K562 (cell line): ENCODE measurements around the gene ADCY6. TPM values are rescaled to one million over a fixed set of nuclear protein-coding genes. Genes with fewer than 3 reads are reported as not detected.

Experiments
- ATAC-seq: fragments of 200-7000 bp; cut with Tn5 transposase; 3 replicates; pipeline ENCODE4 v1.9.1; 2020; ENCODE audit warnings: moderate library complexity
- BruUV-seq: library from RNA; stranded (reverse); fragments of 400-500 nt; replicated peaks from 2 replicates; lab custom pipeline; 2021; lab: Mats Ljungman, UMichigan
- CTCF ChIA-PET: fragments of 300-600 bp; formaldehyde crosslinking; extraction: SDS; loops from one replicate; lab custom pipeline; 2021; ENCODE audit warnings: low intra/inter-chr PET ratio; lab: Yijun Ruan, JAX
- POLR2A ChIA-PET: fragments of 300-600, 350-650 bp; sonication (Branson Sonifier 250); formaldehyde crosslinking; extraction: SDS; loops from one replicate; lab custom pipeline; 2021; ENCODE audit warnings: antibody characterized with exemption, inconsistent platforms; lab: Yijun Ruan, JAX
- DNase-seq, 4 experiments: peaks; one replicate each; pipeline versions ENCODE4 v3.0.0 to v3.0.0-alpha.2; 2011 to 2018; ENCODE audit warnings: low spot score in 3 of 4, mixed read lengths in 3 of 4; ENCODE audit errors: extremely low read depth in 1 of 4
- FAIRE-seq: peaks from 2 replicates; lab custom pipeline; 2011; peaks lifted over from hg19 to GRCh38; lab: Jason Lieb, UNC
- H2AFZ ChIP-seq: 2 replicates; pipeline ENCODE4 v1.6.0; 2011; ENCODE audit warnings: low read depth, low read length, control low read depth, inconsistent platforms
- H3K27ac ChIP-seq: fragments of 200-600 bp; 3 replicates; pipeline ENCODE4 v1.8.0; 2011; ENCODE audit warnings: low read depth, mild to moderate bottlenecking, control low read depth, inconsistent platforms, low read length, moderate library complexity, mixed read lengths; ENCODE audit errors: extremely low read depth
- H3K27me3 ChIP-seq, 2 experiments: fragments of 300-600 bp in 1 of 2; 2 replicates in 1 of 2; 3 replicates in 1 of 2; pipeline versions ENCODE4 v1.6.0 to v1.8.0; 2011; ENCODE audit warnings: inconsistent platforms in 2 of 2, low read length in 2 of 2, mild to moderate bottlenecking in 1 of 2, mixed read lengths in 1 of 2, moderate library complexity in 1 of 2; ENCODE audit not compliant: control insufficient read depth in 2 of 2, insufficient read depth in 2 of 2
- H3K36me3 ChIP-seq: fragments of 300-600 bp; 3 replicates; pipeline ENCODE4 v1.8.0; 2011; ENCODE audit warnings: mild to moderate bottlenecking, low read length, inconsistent platforms; ENCODE audit not compliant: control insufficient read depth, insufficient read depth
- H3K4me1 ChIP-seq, 2 experiments: fragments of 200-600 bp in 1 of 2; replicated peaks in 1 of 2; 2 replicates in 1 of 2; 3 replicates in 1 of 2; pipeline versions ENCODE4 v1.5.1 to v1.8.0; 2011; ENCODE audit warnings: inconsistent platforms in 2 of 2, low read length in 2 of 2, mild to moderate bottlenecking in 1 of 2, mixed read lengths in 1 of 2, moderate library complexity in 1 of 2; ENCODE audit not compliant: control insufficient read depth in 2 of 2, insufficient read depth in 2 of 2
- H3K4me2 ChIP-seq: 2 replicates; pipeline ENCODE4 v1.6.1; 2011; ENCODE audit warnings: low read length, control low read depth, inconsistent platforms, mixed read lengths; ENCODE audit not compliant: insufficient read depth
- H3K4me3 ChIP-seq: fragments of 200-600 bp; sonication (generic), shearing (Covaris generic); 2 replicates; pipeline ENCODE4 v1.5.1; 2016; ENCODE audit warnings: control low read depth, inconsistent platforms
- H3K79me2 ChIP-seq: fragments of 200-600 bp; 3 replicates; pipeline ENCODE4 v1.8.0; 2011; ENCODE audit warnings: low read length, inconsistent platforms; ENCODE audit not compliant: control insufficient read depth, insufficient read depth
- H3K9ac ChIP-seq, 2 experiments: 2 replicates each; pipeline versions ENCODE4 v1.6.0 to v1.6.1; 2011; ENCODE audit warnings: low read depth in 2 of 2, low read length in 2 of 2, control low read depth in 1 of 2, inconsistent platforms in 1 of 2, mild to moderate bottlenecking in 1 of 2, mixed read lengths in 1 of 2; ENCODE audit not compliant: insufficient read depth in 1 of 2
- H3K9me1 ChIP-seq: one replicate; pipeline ENCODE4 v1.6.0; 2011; ENCODE audit warnings: inconsistent platforms, mild to moderate bottlenecking, low read length, moderate library complexity; ENCODE audit not compliant: control insufficient read depth, insufficient read depth
- H3K9me3 ChIP-seq: replicated peaks from 2 replicates; pipeline ENCODE4 v1.5.1; 2011; ENCODE audit warnings: low read depth, low read length, inconsistent platforms; ENCODE audit not compliant: control insufficient read depth, insufficient read depth
- H4K20me1 ChIP-seq: replicated peaks from 2 replicates; pipeline ENCODE4 v1.6.1; 2011; ENCODE audit warnings: low read length, inconsistent platforms, mixed read lengths; ENCODE audit not compliant: control insufficient read depth, insufficient read depth
- BHLHE40 ChIP-seq: IDR thresholded peaks from 2 replicates; pipeline ENCODE4 v1.6.1; 2011; ENCODE audit warnings: low read length, improper control_type of control experiment
- CREBBP ChIP-seq: IDR thresholded peaks from one replicate; pipeline ENCODE4 v1.6.1; 2012; ENCODE audit warnings: low read depth, mild to moderate bottlenecking, control low read depth, inconsistent platforms, low read length
- DACH1 ChIP-seq: fragments of 450-650 bp; IDR thresholded peaks from 2 replicates; pipeline ENCODE4 v1.6.1; 2018; ENCODE audit not compliant: partially characterized antibody
- HBP1 ChIP-seq: fragments of 450-650 bp; formaldehyde crosslinking; IDR thresholded peaks from 2 replicates; pipeline ENCODE4 v1.4.0; 2022; ENCODE audit warnings: missing genetic modification characterization
- MAFG ChIP-seq: fragments of 450-650 bp; conservative IDR thresholded peaks from 2 replicates; pipeline ENCODE4 v1.6.1; 2016; ENCODE audit warnings: missing genetic modification characterization, missing compliant biosample characterization
- NONO ChIP-seq, 2 experiments: fragments of 200-400 bp in 1 of 2; fragments of 450-650 bp in 1 of 2; formaldehyde crosslinking in 1 of 2; IDR thresholded peaks; 2 replicates each; pipeline ENCODE4 v1.6.1; 2017; ENCODE audit warnings: low read depth in 2 of 2, mild to moderate bottlenecking in 2 of 2, moderate library complexity in 2 of 2, low read length in 1 of 2
- RBFOX2 ChIP-seq: fragments of 200-400 bp; formaldehyde crosslinking; IDR thresholded peaks from 2 replicates; pipeline ENCODE4 v1.6.1; 2017; ENCODE audit warnings: low read depth, mild to moderate bottlenecking, low read length, moderate library complexity
- SRSF1 ChIP-seq: fragments of 200-400 bp; formaldehyde crosslinking; IDR thresholded peaks from 2 replicates; pipeline ENCODE4 v1.6.1; 2017; ENCODE audit warnings: mild to moderate bottlenecking, low read depth, low read length, moderate library complexity
- TCF3 ChIP-seq: sonication (generic); formaldehyde crosslinking; IDR thresholded peaks from 2 replicates; pipeline ENCODE4 v1.4.0; 2020; ENCODE audit warnings: mild to moderate bottlenecking, missing genetic modification reagents
- ZNF274 ChIP-seq: IDR thresholded peaks from 2 replicates; pipeline ENCODE4 v1.6.1; 2011; ENCODE audit warnings: low read depth, mild to moderate bottlenecking, low read length, moderate library complexity, borderline replicate concordance
- ZNF280B ChIP-seq: fragments of 250-450 bp; sonication (Bioruptor Pico); IDR thresholded peaks from 2 replicates; pipeline ENCODE4 v1.5.1; 2021; ENCODE audit warnings: mild to moderate bottlenecking
- ZNF282 ChIP-seq: sonication (generic); formaldehyde crosslinking; IDR thresholded peaks from 2 replicates; pipeline ENCODE4 v1.8.1; 2023; ENCODE audit warnings: missing genetic modification reagents
- ZNF445 ChIP-seq: fragments of 250-450 bp; sonication (Bioruptor Pico); IDR thresholded peaks from 2 replicates; pipeline ENCODE4 v1.4.0; 2020; ENCODE audit warnings: low read depth, mild to moderate bottlenecking, moderate library complexity
- ZZZ3 ChIP-seq: fragments of 450-650 bp; IDR thresholded peaks from 2 replicates; pipeline ENCODE4 v1.6.1; 2016; ENCODE audit warnings: antibody characterized with exemption, mild to moderate bottlenecking, moderate library complexity
- WGBS: fragments of 100-300 bp; shearing (Covaris generic); methylation state at CpG from one replicate; pipeline ENCODE4 v1.1.6; 2016; ENCODE audit warnings: low coverage, mixed read lengths; ENCODE audit not compliant: insufficient coverage; ENCODE audit errors: missing lambda C conversion rate; 5-methylcytosine and 5-hydroxymethylcytosine counted together
- in situ Hi-C: fragments of 300-500 bp; cut with MboI; formaldehyde crosslinking; loops from 4 replicates; pipeline ENCODE4 v1.15.0; 2018; ENCODE audit warnings: inconsistent platforms, mixed read lengths
- intact Hi-C: fragments of 100-400 bp; cut with micrococcal nuclease; formaldehyde crosslinking; loops from 2 replicates; pipeline ENCODE4 v1.14.2; 2022
- polyA plus RNA-seq, 8 experiments: library from polyadenylated mRNA; depleted of rRNA in 4 of 8; stranded (reverse) in 5 of 8; unstranded in 3 of 8; fragments of >200 nt; fragmentation: Nextera tagmentation in 2 of 8; fragmentation: Illumina TruSeq in 1 of 8; extraction: Ambion mirVana in 2 of 8; extraction: Trizol in 1 of 8; gene quantifications; 2 replicates each; pipeline versions ENCODE4 v1.2.1 to v1.2.3, GENCODE V29; 2011 to 2014; ENCODE audit warnings: inconsistent platforms in 1 of 8, missing spikeins in 1 of 8
- total RNA-seq, 7 experiments: library from RNA; depleted of rRNA in 6 of 7; stranded (reverse); fragments of >200 nt in 6 of 7; fragmentation: Illumina TruSeq in 2 of 7; extraction: Trizol in 2 of 7; gene quantifications; 2 replicates each; pipeline versions ENCODE4 v1.2.1 to v1.2.3, GENCODE V29; 2011 to 2021; ENCODE audit warnings: low replicate concordance in 1 of 7
- TF ChIP-seq, protein P1 (sequence below), 2 experiments: fragments of 450-650 bp; conservative IDR thresholded peaks; 2 replicates each; pipeline ENCODE4 v1.6.1; 2017; ENCODE audit warnings: mild to moderate bottlenecking in 2 of 2, moderate library complexity in 2 of 2

ADCY6 gene
- total and polyA plus RNA-seq, 9 of the 15 experiments (the other 6 are each of a cell fraction or from before 2014, with no cell fraction given): 0.01 to 1.0 (median 0.53) TPM

- TF ChIP-seq ZNF280B (no peak), ZNF282 (CRISPR knock-in tag) (no peak), ZZZ3 (no peak), ZNF274 (no peak), ZNF445 (no peak), SRSF1 (no peak)
- TF ChIP-seq, protein P1, sequence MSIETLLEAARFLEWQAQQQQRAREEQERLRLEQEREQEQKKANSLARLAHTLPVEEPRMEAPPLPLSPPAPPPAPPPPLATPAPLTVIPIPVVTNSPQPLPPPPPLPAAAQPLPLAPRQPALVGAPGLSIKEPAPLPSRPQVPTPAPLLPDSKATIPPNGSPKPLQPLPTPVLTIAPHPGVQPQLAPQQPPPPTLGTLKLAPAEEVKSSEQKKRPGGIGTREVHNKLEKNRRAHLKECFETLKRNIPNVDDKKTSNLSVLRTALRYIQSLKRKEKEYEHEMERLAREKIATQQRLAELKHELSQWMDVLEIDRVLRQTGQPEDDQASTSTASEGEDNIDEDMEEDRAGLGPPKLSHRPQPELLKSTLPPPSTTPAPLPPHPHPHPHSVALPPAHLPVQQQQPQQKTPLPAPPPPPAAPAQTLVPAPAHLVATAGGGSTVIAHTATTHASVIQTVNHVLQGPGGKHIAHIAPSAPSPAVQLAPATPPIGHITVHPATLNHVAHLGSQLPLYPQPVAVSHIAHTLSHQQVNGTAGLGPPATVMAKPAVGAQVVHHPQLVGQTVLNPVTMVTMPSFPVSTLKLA (conservative IDR thresholded peaks at IDR 0.05): no peak
- TF ChIP-seq, all 486 proteins: peak for 0
Measured at GRCh38 chr12:48827026-48827425, 38.1 kb upstream of the ADCY6 start (continued).

DNA sequence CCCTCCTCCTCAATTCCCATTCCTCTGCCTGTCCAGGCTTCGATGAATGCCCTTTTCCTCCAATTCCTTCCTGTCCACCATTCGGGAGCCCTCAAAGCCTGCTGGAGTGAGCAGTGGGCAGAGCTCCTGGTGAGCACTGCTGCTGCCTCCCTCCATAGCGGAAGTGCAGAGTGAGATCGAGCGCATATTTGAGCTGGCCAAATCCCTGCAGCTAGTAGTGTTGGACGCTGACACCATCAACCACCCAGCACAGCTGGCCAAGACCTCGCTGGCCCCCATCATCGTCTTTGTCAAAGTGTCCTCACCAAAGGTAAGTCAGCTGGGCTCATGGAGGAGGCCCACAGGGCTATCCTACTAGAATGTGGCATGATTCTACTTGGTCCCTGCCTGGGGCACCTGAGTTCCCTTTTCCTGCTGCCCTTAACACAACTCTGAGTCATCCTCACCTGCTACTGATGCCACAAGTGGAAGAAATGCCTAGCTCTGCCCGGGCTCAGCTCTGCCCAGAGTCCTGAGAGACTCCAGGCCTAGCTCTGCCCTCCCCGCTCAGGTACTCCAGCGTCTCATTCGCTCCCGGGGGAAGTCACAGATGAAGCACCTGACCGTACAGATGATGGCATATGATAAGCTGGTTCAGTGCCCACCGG, 37.4 kb upstream of the ADCY6 start:
- H3K36me3 ChIP-seq: peaks cover 31% of the 10 kb centered on the region; the same call in 2 of the 3 replicates
- no peak for FAIRE-seq
- no peak overlapping the region for H3K4me3 ChIP-seq
- ChIA-PET CTCF (no interaction called here), POLR2A (interaction anchor here (0.6 to 3.7 kb wide), 8 partner anchors 11 to 204 kb away, joined by 3 to 18 read pairs (median 4); partner anchors contain the start of gene DDX23)
- H3K79me2 ChIP-seq: no peaks in the 10 kb centered on the region
- no TSS peak for BruUV-seq
- H3K9me3 ChIP-seq: no peaks in the 10 kb centered on the region
- peaks cover 18 to 24% of the 10 kb centered on the region in 2 experiments; a peak in 4 of 5 replicates for H3K27me3 ChIP-seq
- peaks cover 21% of the 10 kb centered on the region for H4K20me1 ChIP-seq
- no peak for ATAC-seq
- H3K4me2 ChIP-seq: no peak overlapping the region
- 52% methylated on average over 13 of the region's 15 CpGs for WGBS
- peaks cover 0 to 12% of the 10 kb centered on the region in 2 experiments; a peak in 2 of 5 replicates for H3K4me1 ChIP-seq
- H3K9me1 ChIP-seq: peaks cover 5% of the 10 kb centered on the region
- H3K27ac ChIP-seq: no peak overlapping the region
- no peak for DNase-seq
- intact Hi-C loops (no loop called here), in situ Hi-C loops (no loop called here)
- H2AFZ ChIP-seq: no peak overlapping the region
- no peak overlapping the region for H3K9ac ChIP-seq
- TF ChIP-seq DACH1 (no peak), MAFG (tag) (no peak), RBFOX2 (no peak), NONO (IDR thresholded peaks at IDR 0.05; ENCODE audit: low read depth in 2 of 2, low read length in 1 of 2) (no peak), BHLHE40 (no peak), TCF3 (CRISPR knock-in tag) (no peak), HBP1 (no peak), CREBBP (no peak)
- TF ChIP-seq, protein P1 (conservative IDR thresholded peaks at IDR 0.05): no peak
